ENCODE measurements around the gene TTYH2. TPM values are rescaled to one million over a fixed set of nuclear protein-coding genes. Genes with fewer than 3 reads are reported as not detected.
"Not testable (repeated sequence)": the region's sequence is repeated elsewhere in the genome, so short reads cannot be mapped to it uniquely, and the experiment has no call there.

Gene TTYH2
- total and polyA plus RNA-seq, 8 donors = 0.58 to 17.9 (median 1.5) TPM

GRCh38 chr17:74187761-74188160 is 25.6 kb upstream of the TTYH2 start:
- Histone ChIP-seq H3K9me3 (no peaks in the 10 kb centered on the region), H3K4me1 (peaks cover 0 to 5% (median 0%) of the 10 kb centered on the region in 4 donors), H3K36me3 (no peaks in the 10 kb centered on the region), H3K27ac (no peak overlapping the region), H3K27me3 (peaks cover 0 to 45% (median 2%) of the 10 kb centered on the region in 3 donors), H3K4me3 (no peak overlapping the region)
- no peak for DNase-seq
- intact Hi-C loops (cut with DNase I; ENCODE audit: low total_unique reads) = no loop called here
- 40 to 51% (median 44%) methylated on average over 11 of the region's 11 CpGs for WGBS, 5 donors
- TF ChIP-seq EP300 (IDR thresholded peaks at IDR 0.05) = no peak
- no peak for TF ChIP-seq CTCF (IDR thresholded peaks at IDR 0.05)

- H3K4me3 ChIP-seq; DNase-seq; H3K36me3 ChIP-seq; intact Hi-C loops (cut with DNase I; ENCODE audit: low total_unique reads); H3K27ac ChIP-seq; H3K9me3 ChIP-seq: not testable (repeated sequence)
- H3K27me3 ChIP-seq = peaks cover 0 to 49% (median 4%) of the 10 kb centered on the region in 3 donors
- WGBS, 5 donors = 72 to 92% (median 85%) methylated on average over 4 of the region's 4 CpGs
- peaks cover 0 to 14% (median 0%) of the 10 kb centered on the region in 4 donors for H3K4me1 ChIP-seq
Measured at GRCh38 chr17:74188687-74189086, 24.7 kb upstream of the TTYH2 start.

- peaks cover 0 to 16% (median 0%) of the 10 kb centered on the region in 4 donors for H3K4me1 ChIP-seq
- peak in 1 of 2 donors; percentile 75 for DNase-seq
- WGBS, 5 donors = 33 to 48% (median 45%) methylated on average over 2 of the region's 2 CpGs
- no peaks in the 10 kb centered on the region for H3K36me3 ChIP-seq
- H3K27me3 ChIP-seq = peaks cover 0 to 60% (median 6%) of the 10 kb centered on the region in 3 donors
- no peak overlapping the region for H3K4me3 ChIP-seq
- intact Hi-C loops (cut with DNase I; ENCODE audit: low total_unique reads) = no loop called here
- H3K27ac ChIP-seq = no peak overlapping the region
- no peak for TF ChIP-seq POLR2AphosphoS5 (IDR thresholded peaks at IDR 0.05)
- H3K9me3 ChIP-seq = no peaks in the 10 kb centered on the region
Measured at GRCh38 chr17:74190154-74190553, 23.2 kb upstream of the TTYH2 start.

- no peak overlapping the region for H3K4me3 ChIP-seq
- peaks cover 0 to 16% (median 0%) of the 10 kb centered on the region in 4 donors for H3K4me1 ChIP-seq
- H3K36me3 ChIP-seq = no peaks in the 10 kb centered on the region
- peak in 1 of 2 donors; percentile 66 for DNase-seq
- no peak for TF ChIP-seq CTCF (IDR thresholded peaks at IDR 0.05)
- TF ChIP-seq POLR2AphosphoS5 (IDR thresholded peaks at IDR 0.05) = no peak
- no peak for TF ChIP-seq POLR2A (IDR thresholded peaks at IDR 0.05)
- TF ChIP-seq EP300 (IDR thresholded peaks at IDR 0.05) = no peak
- no peak overlapping the region for H3K27ac ChIP-seq
- peaks cover 0 to 61% (median 13%) of the 10 kb centered on the region in 3 donors for H3K27me3 ChIP-seq
- H3K9me3 ChIP-seq = no peaks in the 10 kb centered on the region
- WGBS, 5 donors = 37 to 52% (median 43%) methylated on average over 5 to 6 of the region's 6 CpGs
- intact Hi-C loops (cut with DNase I; ENCODE audit: low total_unique reads) = no loop called here
Measured at GRCh38 chr17:74190807-74191406, 22.5 kb upstream of the TTYH2 start.

- DNase-seq = peak; percentile 43 to 67
- Histone ChIP-seq H3K4me3 (no peak overlapping the region), H3K36me3 (no peaks in the 10 kb centered on the region), H3K9me3 (no peaks in the 10 kb centered on the region), H3K27me3 (peaks cover 0 to 59% (median 25%) of the 10 kb centered on the region in 3 donors), H3K4me1 (peaks cover 0 to 16% (median 0%) of the 10 kb centered on the region in 4 donors), H3K27ac (peak overlapping the region in 4 of 5 donors; percentile 7 to 56 (median 40))
- TF ChIP-seq CTCF (IDR thresholded peaks at IDR 0.05) (no peak), EP300 (IDR thresholded peaks at IDR 0.05) (no peak), POLR2AphosphoS5 (IDR thresholded peaks at IDR 0.05) (peak in 2 of 3 donors; percentile 16 to 61), POLR2A (IDR thresholded peaks at IDR 0.05) (no peak)
- WGBS, 5 donors = 30 to 40% (median 38%) methylated on average over 12 of the region's 12 CpGs
- intact Hi-C loops (cut with DNase I; ENCODE audit: low total_unique reads) = no loop called here
Measured at GRCh38 chr17:74192950-74193781, 20.2 kb upstream of the TTYH2 start.
